ENCODE measurements around the gene COMT. TPM values are rescaled to one million over a fixed set of nuclear protein-coding genes. Genes with fewer than 3 reads are reported as not detected.

The COMT gene
- 20.3 and 38.5 TPM in 2 replicates for polyA plus RNA-seq

DNA sequence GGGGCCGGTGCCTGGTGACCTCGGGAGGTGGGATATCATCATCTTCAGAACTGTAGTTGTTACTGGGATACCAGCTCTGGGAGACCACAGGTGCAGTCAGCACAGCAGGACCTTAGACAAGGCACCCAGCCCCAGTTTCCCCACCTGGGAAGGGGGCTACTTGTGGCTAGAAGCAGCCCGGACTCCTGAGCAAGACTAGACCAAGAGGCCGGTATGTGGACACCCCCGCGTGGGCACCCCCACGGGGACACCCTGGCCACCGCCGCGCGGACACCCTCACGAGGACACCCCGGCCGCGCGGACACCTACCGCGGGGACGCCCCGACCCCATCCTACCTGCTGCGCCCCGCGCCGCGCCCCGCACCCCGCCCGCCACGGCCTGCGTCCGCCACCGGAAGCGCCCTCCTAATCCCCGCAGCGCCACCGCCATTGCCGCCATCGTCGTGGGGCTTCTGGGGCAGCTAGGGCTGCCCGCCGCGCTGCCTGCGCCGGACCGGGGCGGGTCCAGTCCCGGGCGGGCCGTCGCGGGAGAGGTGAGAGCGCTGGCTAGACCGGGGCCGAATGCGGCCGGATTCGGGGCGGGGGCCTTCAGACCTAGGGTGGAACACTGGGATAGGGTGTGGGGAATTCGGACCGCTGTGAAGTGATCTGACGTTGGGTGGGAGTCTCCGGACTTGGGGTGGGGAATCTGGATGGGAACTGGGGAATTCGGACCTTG lies at the start of gene COMT, which contains the start of gene TXNRD2:
COMT (plus strand) TSS at position 408 of the 718 bp plus-strand sequence. CDS start 20,755 bp downstream, outside the sequence.
TXNRD2 (minus strand) TSS at position 454 of the 718 bp plus-strand sequence; CDS start at position 439, 15 bp downstream.

DNA sequence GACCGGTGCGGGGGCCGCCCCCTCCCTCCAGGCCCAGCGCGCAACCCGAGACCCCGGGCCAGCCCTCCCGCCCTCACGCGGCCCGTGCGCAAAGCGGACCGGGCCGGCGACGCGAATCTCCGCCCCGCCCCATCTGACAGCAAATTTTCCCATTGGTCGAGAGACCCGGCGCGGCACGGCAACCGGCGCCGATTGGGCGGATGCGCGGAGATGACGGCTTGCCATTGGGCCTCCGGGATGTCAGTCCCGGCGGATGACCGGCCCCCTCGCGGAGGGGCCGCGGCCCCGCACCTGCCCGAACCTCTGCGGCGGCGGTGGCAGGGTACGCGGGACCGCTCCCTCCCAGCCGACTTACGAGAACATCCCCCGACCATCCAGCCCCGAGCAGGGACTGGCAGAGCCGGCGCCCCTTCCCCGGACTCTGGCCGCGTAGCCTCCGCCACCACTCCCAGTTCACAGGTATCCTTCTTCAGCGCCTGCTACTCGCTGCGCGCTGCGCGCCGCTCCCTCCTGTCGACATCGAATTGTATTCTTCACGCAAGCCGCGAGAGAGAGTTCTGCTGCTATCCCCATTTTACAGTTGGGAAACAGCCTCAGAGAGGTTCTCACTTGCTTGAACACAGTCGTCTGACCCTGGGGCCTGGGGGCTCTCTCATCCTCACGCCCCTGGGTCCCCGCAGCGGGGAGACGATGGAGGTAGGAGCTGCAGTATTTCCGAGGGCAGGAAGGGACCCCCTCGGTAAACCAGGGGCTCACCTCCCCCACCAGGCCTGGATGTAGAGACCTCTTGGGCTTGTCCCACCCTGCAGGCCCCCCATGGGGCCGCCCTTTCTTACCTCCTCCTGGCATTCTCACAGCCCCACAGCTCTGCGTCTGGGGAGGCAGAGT lies 75.4 kb downstream of the COMT start, which contains the start of gene ARVCF:
ARVCF (minus strand) TSS at position 90 of the 888 bp plus-strand sequence. CDS start 26,029 bp downstream, outside the sequence.

Other genes starting within 250 kb of the COMT start
- gene SEPTIN5, start 227.3 kb upstream of the COMT start, polyA plus RNA-seq: 10.5 and 13.8 TPM in 2 replicates
- gene GP1BB, start 218.2 kb upstream of the COMT start, polyA plus RNA-seq: 2.4 and 2.9 TPM in 2 replicates
- not detected in 2 replicates for gene TBX1, start 181.0 kb upstream of the COMT start, polyA plus RNA-seq
- gene GNB1L, start 86.9 kb upstream of the COMT start, polyA plus RNA-seq: 1.7 and 2.0 TPM in 2 replicates
- gene RTL10, start 86.9 kb upstream of the COMT start, polyA plus RNA-seq: 2.3 and 2.5 TPM in 2 replicates
- gene TXNRD2, start within 50 bp of the COMT start, polyA plus RNA-seq: 0.83 and 1.7 TPM in 2 replicates
- gene ARVCF, start 75.1 kb downstream of the COMT start, polyA plus RNA-seq: 0.25 and 0.89 TPM in 2 replicates
- 5.4 and 9.0 TPM in 2 replicates for gene TANGO2, start 79.3 kb downstream of the COMT start, polyA plus RNA-seq
- 2.0 and 4.5 TPM in 2 replicates for gene DGCR8, start 138.5 kb downstream of the COMT start, polyA plus RNA-seq
- 42.3 and 68.2 TPM in 2 replicates for gene RANBP1, start 174.3 kb downstream of the COMT start, polyA plus RNA-seq
- 3.2 and 6.7 TPM in 2 replicates for gene TRMT2A, start 175.5 kb downstream of the COMT start, polyA plus RNA-seq
- 0.66 and 0.77 TPM in 2 replicates for gene ZDHHC8, start 190.0 kb downstream of the COMT start, polyA plus RNA-seq
- not detected in 2 replicates for gene CCDC188, start 209.3 kb downstream of the COMT start, polyA plus RNA-seq